GM21737 (cell line): ENCODE measurements around the gene PLEKHF1.

ENCODE experiments used
- ATAC-seq: cut with Tn5 transposase; IDR thresholded peaks from one replicate; pipeline ENCODE4 v1.9.1; 2021; ENCODE audit warnings: mild to moderate bottlenecking, moderate library complexity; ENCODE audit not compliant: unreplicated experiment

PLEKHF1 gene

GRCh38 chr19:29677001-29677817 is 11.9 kb downstream of the PLEKHF1 start:
- no peak for ATAC-seq

DNA sequence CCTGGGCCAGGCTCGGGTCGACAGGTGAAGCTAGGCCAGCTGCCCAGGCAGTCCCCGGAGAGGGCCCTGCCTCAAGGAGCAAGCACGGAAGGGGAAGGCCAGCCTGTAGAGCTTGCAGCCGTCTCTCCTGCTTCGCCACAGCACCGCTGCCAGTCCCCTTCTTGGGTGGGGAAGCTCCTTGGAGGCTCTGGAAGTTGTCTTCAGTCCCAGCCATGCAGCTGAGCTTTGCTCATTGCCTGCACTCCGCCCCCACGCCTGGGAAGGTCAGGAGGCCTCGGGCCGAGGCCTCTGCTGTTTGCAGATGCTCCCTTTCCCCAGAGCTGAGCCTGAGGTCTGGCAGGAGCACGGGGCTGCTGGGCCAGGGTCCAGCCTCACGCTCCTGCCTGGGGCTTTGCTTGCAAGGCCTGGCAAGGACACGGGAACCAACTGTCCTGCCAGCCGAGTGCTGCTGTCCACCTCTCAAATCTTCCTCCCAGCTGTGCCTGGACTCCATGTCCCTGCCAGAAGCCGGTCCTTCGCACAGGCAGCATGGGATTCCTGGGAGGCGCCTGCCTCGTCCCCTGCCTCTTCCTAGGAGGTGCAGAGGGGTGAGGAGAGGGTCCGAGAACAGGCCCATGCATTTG is 13.3 kb downstream of the PLEKHF1 start:
- ATAC-seq, result no peak

DNA sequence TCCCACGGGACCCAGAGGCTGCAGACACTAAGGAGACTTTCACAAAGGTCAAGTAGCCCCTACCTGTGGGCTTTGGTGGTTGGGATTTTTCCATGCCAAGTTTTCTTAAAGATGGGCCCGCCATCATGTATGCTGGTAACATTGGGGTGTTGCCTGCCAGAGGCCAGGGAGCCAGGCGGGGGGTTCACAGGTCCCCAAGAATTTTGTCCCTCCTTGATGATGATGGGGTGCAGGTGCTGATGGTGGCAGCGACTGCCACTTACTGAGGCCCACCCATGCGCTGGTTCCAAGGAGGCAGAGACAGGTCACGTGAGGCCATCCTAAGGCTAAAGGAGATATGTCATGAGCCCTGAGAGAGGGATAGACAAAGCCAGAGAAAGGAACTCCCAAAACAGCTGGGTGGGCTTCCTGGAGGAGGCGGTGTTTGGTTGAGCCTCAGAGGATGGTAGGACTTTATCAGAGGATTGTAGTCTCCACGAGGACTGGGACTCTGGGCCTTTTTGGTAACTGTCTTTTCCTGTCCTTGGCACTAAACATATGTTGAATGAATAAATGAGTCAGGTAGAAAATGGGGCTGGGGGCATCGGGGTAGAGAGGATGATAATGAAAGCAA is 14.4 kb downstream of the PLEKHF1 start:
- ATAC-seq, result no peak

DNA sequence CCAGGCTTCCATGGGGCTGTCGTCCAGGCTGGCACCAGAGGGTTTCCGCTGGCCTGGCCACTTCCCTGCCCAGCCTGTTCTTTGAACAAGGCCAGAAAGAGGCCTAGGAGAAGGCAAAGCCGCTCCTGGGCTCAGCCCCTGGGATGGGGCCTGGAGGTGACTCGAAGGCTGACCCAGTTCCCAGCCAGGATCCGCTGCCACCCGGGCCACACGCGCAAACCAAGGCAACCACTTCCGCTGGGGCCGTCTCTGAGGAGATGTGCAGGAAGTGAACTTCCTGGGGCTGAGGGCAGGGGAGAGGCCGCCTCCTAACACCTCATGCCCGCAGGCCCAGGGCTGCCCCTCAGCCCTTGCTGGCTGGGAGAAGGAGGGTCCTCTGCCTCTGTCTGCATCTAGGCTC is 15.2 kb downstream of the PLEKHF1 start:
- peak; percentile 77 for ATAC-seq

DNA sequence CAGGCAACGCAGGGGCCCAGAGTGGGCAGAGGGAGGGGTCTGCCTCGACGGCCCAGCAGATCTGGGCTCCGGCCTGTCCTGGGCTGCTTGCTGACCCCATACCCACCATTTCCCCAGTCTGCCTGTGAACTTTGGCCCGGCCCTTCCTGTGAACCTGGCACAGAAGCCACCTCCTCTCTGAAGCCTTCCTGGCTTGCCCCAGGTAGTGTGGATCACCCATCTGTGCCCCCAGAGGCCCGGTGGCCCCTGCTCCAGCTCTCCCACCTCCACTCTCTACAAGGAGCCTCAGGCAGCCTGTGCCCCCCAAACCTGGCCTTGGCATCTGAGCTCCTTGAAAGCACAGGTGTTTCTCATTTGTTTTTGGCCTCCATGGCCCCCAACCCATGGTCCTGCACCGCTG is 15.7 kb downstream of the PLEKHF1 start:
- ATAC-seq, result no peak

- ATAC-seq, result no peak
These were observed 16.4 kb downstream of the PLEKHF1 start for GRCh38 chr19:29681422-29682235.

DNA sequence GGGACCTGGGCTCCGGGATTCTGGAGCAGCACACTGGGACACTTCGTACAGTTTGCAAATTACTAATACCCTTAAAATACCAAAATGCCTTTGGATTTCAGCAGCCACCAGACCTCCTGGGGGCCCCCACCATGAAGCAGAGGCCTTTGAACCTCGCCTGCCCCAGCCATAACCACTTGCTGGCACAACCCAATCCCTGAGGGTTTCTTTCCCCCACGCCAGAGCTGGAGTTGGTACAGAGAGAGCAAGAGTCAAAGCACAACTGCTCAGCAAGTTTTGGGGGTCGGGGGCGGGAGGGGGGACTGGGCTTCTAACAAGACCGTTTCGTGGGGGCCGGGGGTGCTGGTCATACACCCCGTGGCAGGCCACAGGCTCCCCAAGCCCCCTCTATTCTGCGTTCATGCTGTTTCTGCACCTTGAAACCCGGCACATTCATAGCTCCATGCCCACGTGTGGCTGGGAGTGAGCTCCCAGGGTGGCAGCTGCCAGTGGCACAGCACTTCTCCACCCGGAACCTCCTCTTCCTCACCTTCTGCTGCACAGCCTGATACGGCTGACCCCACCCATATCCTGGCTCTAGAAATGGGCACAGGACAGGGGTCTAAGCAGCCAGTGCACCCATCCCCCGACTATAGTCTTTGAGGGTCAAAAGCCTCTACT is 17.1 kb downstream of the PLEKHF1 start:
- no peak for ATAC-seq

GRCh38 chr19:29683009-29683408 is 17.7 kb downstream of the PLEKHF1 start:
- no peak for ATAC-seq

DNA sequence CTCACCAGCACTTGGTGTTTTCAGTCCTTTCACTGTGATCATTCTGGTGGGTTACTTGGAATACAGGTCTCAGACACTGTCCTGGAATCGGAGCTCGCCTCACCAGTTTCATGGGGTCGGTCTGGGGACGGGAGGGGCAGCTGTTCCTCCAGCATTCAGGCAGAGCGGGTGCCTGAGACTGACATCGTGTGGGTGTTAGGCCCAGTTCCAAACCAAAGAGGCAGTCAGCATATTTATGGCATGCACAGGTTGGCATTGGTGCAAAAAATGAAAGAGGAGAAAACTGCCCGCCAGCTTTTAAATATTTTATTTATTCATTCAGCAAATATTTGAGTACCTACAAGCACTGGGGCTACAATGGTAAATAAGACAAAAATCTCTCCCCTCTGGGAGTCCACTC is 20.1 kb downstream of the PLEKHF1 start:
- ATAC-seq, result no peak

- ATAC-seq, result no peak
These were observed 21.1 kb downstream of the PLEKHF1 start for GRCh38 chr19:29686285-29686805.

GRCh38 chr19:29687244-29687896 is 22.1 kb downstream of the PLEKHF1 start:
- no peak for ATAC-seq

GRCh38 chr19:29687897-29688728 is 22.9 kb downstream of the PLEKHF1 start:
- ATAC-seq, result no peak

GRCh38 chr19:29690842-29691241 is 25.6 kb downstream of the PLEKHF1 start:
- no peak for ATAC-seq

DNA sequence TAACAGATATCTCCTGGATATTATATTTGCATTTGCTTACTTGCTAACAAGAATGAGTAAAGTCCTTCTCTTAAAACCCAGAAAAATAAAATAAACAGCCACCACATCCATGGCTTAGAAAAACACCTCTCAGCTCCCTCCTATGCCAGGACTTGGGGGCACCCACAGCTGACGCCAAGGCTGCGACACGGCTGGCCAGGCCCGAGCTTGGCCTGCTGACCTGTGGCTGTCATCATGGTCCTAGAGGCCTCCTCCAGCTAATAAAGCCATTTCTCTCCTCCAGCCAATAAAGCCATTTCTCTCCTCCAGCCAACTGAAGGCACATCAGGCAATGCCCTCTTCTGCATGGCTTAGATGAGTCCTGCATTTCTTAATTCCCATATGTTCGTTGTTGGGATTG is 28.9 kb downstream of the PLEKHF1 start:
- ATAC-seq, result no peak

DNA sequence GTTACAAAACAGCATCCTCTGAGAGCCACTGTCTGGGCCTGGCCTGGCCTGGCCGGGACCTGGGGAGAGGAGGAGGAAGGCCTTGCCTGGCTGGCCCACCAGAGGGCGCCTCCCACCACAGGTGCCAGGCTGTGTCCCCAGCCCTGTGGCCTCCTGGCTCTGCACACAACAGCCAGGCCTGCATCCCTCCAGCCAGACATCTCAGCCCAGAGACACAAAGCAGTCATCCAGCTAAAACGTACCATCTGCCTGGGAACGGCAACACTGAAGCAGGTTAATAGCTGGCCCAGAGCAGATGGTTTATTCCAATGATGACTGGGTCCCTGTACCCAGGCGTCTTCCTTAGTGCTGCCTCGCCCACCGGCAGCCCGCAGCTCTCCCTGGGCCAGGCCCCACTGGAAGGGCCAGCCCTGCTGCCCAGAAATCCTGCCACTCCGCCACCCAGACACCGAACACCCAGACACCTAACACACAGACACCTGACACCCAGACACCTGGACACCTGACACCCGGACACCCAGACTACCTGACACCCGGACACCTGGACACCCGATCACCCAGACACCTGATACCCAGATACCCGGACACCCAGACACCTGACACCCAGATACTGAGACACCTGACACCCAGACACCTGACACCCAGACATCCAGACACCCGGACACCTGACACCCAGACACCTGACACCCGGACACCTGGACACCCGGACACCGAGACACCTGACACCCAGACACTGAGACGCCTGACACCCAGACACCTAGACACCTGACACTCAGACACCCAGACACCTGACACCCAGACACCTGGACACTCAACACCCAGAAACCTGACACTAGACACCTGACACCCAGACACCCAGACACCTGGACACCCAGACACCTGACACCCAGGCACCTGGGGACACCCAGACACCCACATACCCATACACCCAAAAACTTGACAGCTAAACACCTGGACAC is 29.7 kb downstream of the PLEKHF1 start:
- peak; percentile 92 for ATAC-seq

DNA sequence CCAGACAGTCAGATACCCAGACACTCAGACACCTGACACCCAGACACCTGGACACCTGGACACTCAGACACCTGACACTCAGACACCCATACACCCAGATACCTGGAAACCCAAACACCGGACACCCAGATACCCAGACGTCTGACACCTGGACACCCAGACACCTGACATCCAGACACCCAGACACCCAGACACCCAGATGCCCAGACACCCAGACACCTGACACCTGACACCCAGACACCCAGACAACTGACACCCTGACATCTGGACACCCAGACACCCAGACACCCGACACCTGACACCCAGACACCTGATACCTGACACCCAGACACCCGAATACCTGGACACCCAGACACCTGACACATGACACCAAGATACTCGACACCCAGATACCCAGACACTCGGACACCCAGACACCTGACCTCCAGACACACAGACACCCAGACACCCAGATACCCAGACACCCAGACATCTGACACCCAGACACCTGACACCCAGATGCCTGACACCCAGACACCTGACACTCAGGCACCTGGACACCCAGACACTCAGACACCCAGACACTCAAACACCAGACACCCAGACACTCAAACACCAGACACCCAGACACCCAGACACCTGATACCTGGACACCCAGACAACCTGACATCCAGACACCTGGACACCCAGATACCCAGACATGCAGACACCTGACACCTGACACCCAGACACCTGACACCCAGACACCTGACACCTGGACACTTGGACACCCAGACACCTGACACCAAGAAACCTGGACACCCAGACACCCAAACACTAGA is 30.7 kb downstream of the PLEKHF1 start:
- no peak for ATAC-seq

DNA sequence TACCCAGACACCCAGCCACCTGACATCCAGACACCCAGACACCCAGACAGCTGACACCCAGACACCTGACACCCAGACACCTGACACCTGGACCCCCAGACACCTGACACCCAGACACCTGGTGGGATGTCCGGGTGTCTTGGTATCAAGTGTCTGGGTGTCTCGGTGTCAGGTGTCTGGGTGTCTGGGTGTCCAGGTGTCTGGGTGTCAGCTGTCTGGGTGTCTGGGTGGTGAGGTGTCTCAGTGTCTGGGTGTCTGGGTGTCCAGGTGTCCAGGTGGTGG is 31.2 kb downstream of the PLEKHF1 start:
- no peak for ATAC-seq
